Globus pallidus (tissue), 1 donor: Measurements from ENCODE around the gene RALGPS1.

Experiments
- DNase-seq: peaks from one replicate; pipeline ENCODE4 v3.0.0-alpha.2; 2015; ENCODE audit warnings: low spot score

RALGPS1 gene

DNA sequence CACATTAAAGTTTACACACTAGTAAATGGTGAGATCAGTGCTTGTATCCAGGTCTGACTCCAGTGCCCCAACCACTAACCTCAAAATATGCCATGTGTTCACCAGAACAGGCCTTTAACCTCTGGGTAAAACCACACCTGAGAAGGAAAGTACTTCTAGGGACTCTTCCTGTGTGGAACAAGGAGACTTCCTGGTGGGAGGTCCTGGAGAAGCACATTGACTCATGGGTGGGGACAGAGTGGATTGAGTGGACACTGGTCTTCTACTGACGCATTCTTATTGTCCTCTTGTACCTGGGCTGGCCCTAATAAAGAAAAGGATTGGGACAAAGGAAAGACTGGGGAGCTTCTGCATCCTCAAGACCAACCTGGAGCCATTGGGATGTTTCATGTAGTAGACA is 164.4 kb downstream of the RALGPS1 start:
- no peak for DNase-seq

DNA sequence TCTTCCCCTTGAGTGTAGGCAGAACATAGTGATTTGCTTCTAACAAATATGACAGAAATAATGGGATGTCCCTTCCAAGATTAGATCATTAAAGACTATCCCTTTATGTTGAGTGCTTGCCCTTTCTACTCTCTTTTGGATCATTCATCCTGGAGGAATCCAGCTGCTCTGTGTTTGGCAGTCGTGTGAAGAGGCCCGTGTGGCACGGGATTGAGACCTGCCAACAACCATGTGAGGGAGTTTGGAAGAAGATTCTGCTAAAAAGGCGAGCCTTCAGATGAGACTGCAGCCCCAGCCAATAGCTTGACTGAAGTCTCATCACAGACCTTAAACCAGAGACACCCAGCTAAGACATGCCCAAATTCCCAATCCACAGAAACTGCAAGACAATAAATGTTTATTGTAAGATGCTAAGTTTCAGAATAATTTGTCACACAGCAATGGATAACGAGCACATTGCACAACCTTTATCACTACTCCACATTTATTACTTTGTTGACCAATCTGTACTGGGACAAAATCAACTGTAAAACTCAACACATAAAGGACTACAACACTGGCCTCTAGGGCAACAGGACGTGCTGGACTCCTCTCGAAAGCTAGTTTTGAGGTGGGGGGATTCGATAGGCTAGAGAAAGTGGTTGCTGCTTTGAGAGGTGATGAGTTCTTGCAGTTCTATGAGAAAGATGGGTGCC is 165.0 kb downstream of the RALGPS1 start:
- no peak for DNase-seq

DNA sequence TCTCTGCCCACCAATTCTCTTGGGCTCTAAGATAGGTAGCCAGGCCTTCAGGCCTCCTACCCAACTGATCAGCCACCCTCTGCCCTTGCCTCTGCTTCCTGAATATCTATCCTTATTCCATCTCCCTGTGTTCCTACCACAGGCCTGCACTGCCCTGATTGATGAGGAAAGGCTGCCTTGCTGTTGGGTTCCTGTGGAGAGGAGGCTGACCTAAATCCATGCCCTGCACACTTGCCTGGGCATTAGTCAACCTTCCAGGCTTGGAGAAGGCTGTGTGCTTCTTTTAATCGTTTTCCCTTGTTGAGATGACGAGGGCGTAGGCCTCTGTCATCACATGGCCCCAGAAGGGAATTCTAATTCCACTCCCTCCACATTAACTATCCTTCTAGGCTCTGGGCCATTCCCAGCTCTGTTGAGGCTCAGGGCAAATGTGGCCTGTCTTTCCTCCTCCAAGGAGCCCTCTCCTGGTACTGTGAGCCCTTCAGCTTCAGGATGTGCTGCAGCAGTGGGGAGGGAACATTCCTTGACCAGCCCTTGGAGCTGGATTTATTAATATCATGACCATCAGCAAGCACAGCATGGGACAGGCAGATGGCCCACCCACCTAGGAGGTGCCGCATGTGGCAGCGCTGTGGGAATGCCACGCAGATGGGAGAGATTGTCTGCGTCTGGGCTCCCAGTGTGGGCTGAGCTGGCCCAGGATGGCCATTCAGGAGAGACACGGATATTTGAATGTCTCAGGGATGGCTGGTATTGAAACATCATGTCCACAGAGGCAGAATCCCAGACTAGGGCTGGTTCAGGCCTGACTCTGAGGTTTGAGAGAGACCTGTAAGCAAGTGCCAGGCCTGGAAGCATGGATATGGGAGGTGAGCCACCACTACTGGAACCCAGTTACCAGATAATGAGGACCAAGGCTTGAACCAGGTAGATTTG is 166.9 kb downstream of the RALGPS1 start:
- DNase-seq = no peak

DNA sequence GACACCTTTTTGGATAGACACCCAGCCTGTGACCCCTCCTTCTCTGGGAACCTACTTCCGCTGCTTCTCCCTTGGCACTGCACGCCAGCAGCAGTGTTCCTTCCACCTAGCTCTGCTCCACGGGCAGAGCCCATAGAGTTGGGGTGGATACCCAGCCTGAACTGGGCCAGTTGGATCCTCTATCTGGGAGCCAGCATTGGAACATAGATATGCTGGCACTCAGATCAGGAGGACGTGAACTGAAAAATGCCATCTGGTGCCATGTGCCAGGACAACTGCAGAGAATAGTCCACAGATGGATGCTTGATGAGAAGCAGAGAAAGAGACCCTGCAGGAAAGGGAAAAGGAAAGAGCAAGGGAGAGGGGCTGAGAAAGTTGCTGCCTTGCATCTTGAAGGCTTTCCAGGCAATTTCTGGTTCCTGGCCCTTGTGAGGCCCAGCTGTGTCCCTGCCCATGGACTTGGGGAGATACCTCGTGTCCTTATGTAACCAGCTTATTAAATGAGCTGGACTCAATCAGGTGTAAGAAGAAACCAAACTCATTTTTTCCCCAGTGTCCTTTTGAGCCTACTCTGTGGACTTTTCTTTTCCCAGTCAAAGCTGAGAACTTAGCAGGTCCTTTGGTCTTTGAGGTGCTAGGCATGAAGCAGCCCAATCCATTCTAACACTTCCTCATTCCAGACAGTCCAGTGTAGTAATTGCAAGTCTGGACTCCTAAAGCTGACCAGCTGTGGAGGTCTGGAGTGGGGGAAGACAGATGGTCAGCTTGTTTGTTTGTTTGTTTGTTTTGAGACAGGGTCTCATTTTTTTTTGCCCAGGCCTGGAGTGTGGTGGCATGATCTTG is 168.8 kb downstream of the RALGPS1 start:
- DNase-seq = no peak

DNA sequence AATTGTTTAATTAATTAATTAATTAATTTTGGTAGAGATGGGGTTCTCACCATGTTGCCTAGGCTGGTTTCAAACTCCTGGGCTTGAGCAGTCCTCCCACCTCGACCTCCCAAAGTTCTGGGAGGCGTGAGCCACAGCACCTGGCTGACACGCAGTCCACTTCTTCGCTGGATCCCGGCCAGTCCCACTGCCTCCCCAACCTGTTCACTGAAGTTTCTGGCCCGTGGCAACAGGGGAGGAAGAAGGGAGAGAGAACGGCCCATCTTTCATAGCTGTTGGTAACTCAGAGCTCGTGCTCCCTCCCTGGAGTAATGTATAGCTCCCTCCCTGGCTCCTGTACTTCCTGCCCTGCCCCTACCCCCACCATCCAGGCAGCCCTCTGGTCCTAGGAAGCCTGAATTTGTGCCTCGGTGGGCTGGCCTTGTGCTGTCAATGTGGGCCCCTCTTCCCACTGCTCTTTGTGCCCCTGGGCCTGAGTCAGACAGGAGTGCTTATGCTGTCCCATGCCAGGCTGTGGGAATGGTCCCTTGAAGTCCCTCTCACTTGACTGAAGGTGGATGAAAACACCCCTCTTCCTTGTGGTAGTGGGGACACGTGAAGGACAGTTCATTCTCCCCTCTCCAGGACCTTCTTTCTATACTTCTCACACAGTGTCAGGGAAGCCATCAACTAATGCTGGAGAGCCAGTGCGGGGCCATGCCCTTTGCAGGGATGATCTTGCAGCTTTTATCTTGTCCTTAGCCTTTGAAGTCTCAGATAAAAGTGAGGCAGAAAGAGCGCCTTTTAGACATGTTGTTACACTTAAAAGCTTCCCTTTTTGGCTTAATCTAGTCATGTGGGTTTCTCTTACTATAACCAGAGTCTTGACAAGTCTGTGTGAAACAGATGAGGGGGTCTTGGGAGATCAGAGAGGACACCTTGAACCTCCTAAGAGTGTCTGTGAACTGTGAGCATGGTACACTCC is 169.8 kb downstream of the RALGPS1 start:
- no peak for DNase-seq

DNA sequence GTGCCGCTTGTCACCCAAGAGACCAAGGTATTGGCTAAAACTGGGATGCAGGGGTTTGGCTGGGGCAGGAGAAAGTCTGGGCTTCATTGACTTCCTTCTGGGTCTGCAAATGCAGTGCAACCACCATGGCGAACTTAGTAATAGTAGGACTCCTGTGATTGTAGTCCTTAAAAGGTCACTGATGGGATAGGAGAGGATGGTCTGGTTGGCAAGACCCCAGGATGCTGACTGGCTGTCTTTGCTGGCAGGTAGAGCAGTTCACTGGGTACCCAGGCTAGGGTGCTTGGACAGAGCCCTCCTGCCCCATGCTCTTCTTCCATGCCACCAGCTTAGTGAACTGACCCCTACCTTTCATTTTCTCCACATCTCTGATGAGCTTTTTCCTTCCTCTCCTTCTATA is 170.6 kb downstream of the RALGPS1 start:
- DNase-seq = no peak

DNA sequence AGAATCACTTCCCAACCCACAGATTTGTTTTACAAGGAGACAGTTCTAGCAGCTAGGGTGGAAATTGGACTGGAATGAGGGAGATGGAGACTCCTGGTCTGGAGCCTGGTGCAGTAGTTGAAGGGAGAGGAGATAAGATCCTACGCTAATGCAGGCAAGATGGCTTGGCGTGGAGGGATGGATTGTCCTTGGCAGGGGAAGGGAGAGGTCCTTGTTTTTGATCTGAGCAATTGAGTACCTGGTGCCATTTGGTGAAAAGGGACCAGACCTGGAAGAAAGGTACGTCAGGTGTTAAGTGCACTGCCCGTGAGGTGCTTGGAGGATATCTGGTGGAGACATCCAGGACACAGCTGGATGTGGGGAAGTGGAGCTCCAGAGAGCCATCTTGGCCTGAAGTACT is 172.2 kb downstream of the RALGPS1 start:
- DNase-seq = no peak

DNA sequence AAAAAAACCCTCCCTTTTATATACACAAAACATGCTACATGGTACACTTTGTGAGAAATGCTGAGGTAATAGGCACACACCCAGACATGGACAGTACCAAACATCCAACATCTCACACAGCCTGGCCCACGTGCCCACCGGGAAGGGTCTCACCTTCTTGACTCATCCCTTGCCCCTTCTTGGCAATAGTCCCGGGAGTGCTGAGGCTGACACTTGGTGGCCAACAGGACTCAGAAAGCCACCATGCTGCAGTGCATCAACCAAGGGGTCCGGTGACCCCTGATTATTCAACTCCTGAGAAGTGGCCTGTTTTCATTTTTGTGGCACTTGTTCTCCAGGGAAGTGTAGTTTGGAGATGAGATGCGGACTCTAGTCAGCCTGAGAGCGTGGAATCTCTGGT is 172.8 kb downstream of the RALGPS1 start:
- DNase-seq = no peak

DNA sequence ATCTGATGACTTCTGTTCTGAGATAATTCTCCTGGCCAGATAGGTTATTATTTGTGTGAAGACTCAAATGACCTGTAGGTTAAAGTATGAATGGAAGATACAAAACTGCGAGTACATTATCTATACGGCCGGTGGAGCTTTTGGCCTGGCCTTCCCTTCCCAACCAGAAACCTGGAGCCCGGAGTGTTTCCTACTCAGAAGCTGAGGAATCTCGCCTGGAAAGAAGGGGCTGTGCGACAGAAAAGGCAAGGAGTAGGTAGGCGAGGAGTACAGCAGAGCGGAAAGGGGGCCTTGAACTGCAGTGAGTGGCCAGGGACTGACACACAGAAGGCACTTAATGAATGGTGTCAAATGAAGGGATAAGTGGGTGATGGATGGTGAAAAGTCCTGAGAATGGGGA is 173.3 kb downstream of the RALGPS1 start:
- DNase-seq = no peak

DNA sequence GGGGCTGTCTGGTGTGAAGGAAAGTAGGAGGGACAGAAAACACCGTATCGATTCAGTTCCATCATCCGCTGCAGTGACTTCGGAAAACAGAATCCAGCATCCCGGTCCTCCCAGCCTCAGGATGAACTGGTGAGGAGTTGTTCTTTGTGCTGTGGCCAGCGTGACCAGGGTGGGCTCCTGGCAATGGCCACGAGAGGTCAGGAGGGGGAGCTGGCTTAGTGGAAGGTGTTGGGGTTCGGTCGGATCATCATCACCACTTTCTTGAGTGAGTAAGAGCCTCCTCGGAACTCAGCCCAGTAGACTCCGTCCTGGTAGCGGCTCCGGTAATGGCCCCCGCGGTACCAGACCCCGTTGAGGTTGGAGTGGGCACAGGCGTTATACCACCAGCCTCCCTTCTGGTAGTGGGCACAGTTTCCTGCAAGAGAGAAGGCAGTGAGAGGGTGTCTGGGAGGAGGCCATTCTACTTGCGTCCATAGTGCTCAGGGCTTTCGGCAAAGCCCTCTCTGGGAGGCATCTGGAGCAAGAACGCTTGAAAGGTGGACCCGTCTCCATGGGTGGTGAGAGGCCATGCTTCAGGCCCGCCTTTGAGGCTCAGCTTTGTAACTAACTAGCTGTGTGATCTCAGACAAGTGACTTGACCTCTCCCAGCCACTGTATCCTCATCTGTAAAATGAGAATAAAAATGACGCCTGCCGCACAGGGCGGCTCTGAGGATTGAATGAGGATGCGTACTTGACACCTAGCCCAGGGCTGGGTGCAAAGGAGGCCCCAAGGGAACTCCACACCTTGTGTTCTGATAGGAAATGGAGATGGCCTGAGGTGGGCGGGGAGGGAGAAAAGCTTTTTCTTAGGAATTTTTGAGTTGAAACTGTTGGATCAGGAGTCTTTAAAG is 174.4 kb downstream of the RALGPS1 start:
- no peak for DNase-seq

DNA sequence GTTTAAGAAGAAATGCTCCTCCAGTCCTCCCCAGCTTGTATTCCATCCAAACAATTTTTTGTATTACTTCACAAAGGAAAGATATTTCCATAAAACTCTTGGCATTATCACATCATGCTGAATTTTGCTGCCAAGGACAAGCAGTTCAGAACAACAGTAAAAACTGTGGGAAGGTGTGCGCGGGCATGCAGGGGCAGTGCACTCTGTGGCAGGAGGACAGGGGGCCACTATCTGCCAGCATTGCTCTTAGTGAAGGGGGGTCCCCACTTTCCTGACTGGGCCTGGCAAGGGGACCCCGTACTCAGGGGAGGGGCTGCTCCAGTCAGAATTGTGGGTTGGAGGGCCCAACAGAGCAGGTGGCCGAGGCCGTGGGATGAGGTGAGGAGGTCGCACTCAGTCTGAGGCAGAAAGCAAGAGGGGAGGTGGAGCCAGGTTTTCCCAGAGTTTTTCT is 175.1 kb downstream of the RALGPS1 start:
- no peak for DNase-seq

DNA sequence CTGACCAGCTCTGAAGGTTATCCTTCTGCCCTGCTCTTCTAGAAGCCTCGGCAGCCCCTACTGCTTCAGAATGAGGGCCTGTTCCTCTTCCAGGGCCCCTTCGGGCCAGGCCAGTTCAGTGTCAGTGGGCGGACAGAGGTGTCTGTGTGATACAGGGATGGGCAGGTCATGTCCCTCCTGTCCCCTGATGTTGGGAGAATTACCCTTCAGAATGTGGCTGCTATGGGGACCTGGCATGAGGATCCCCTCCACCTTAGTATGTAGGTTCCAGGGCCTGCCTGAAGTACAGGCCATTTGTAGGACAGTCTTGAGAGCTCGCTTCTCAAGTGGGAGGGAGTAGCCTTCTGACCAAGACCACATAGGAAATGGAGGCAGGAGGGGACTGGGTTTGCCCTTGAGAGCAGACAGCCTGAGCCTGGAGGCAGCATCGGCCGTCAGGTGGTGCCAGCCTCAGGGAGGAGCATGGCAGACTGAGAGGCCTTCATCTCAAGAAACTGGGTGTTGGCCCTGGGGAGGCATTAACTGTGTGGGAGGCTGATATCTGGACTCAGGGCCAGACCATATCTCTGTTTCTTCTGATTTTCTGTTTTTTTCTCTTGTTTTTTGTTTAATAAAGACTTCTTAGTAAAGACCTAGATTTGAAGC is 175.9 kb downstream of the RALGPS1 start:
- no peak for DNase-seq

DNA sequence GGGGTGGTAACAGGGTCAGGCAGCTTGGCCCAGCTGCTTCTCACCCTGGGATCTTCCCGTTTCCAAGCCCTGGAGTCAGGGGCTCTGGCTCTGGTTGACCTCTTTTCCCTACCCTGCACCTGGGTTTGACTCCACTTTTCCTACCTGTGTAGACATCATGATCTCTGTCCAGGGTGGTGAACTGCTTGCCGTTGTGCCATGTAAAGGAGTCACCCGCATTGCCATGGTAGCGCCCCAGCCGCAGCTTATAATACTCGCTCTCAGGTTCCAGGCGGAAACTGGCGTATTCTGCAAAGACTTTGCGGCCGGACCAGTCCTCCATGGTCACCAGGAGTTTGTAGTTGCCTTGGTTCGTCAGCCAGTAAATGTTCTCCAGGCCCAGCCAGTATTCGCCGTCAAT is 176.9 kb downstream of the RALGPS1 start:
- DNase-seq = no peak

DNA sequence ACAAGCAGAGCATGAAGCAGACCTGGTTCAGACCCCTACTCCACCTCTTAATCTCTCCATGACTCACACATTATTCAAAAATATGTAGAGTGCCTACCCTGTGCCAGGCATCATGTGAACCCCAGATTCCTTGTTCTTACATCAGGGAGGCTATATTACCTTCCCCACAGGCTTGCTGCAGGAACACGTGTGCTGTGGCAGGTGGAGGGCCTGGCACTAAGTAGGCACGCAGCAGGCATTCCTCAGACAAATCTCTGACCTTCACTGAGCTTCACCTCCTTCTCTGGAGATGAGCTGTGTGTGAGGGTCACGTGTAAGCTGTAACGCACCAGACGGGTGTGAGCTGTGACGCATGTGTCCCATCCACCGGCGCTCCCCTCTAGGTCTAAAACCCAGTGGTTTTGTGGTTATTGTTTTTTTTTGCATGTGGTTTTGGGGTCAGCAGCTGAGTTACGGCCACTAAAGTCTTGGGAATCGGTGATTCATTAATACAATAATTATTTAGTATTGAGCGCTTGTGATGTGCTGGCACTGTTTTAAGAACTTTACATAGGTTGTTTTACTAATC is 177.5 kb downstream of the RALGPS1 start:
- DNase-seq = no peak

DNA sequence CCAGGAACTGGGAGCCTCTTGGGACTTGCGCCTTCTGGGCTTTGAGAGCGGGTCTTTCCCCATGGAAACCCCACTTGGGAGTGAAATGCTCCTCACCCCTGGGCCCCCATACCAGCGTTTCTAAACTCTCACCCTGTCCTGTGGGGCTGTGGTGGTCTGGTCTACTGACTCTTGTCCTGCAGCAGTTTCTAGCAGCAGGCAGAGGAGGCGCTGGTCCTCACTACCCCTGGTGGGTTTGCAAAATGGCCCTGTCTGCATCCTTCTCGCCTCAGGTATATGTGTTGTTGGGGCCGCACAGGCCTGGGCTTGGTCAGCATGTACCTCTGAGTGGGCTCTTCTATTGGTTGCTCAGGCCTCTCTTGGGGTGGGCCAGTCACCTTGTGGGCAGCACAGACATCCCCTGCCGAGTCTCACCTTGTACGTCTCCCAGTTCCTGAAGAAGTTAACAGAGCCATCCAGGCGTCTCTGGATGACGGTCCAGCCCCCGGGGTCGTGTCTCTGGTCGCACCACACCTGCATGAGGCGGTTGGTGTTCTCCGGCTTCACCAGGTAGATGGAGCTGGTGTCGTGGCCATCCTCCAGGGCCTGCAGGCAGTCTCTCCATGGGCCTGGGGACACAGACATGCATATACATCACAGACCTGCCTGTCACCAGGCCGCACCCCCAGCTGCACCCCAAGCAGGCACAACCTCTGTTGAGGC is 178.9 kb downstream of the RALGPS1 start:
- DNase-seq = no peak

DNA sequence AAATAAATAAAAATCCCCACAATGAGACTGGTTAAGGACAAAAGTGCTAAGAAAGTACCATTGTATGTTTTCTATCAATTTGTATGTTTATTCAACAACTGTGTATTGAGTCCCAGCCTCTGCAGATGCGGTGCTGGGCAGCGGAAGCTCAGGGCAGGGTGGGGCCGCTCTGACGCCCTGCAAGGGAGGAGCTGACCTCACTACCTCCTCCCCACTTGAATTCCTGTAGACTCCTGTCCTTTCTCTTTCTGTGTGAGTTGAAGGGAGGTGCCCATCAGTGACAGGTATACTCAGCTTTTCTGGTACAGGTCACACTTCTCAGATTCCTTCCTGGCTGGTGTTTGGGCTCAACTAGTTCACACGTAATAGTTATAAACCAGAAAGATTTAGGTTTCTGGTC is 180.8 kb downstream of the RALGPS1 start:
- DNase-seq = no peak

DNA sequence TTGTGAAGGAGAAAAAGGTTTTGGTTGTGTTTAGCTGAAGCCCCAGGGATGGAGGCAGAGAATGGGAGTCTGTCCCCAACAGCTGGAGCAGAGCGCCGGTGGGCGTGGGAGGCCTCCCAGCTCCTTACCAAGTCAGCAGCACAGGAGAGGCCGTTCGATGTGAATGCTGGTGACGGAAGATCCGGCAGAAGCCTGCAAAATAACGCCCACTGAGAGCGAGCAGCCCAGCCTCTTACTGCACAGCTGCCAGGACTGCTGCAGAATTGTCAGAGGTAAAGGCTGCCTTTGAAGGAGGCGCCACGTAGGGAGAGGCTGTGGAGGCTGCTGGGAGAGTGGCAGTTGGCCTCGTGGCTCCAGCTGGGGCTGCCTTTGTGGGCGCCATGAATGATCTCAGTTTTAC is 181.6 kb downstream of the RALGPS1 start:
- no peak for DNase-seq

DNA sequence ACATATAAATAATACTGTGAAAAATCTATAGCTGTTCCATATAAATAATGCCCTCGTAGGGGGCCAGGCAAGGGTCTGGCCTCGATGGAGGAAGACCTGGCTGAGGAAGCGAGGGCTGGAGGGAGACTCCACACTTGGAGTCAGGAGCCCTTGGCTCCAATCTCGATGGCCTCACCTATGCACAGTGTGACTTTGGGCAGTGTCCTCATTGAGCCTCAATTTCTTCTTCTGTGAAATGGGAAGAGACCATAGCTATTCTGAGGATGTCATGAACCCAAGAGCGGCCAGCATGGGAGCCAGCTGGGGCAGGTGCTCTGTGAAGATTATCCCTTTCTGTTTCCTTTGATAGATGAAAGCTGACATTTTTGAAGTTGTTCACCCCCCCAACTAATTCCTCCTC is 183.1 kb downstream of the RALGPS1 start:
- no peak for DNase-seq
